K562 (cell line): ENCODE data around the gene NFKBIA. TPM values are rescaled to one million over a fixed set of nuclear protein-coding genes. Genes with fewer than 3 reads are reported as not detected.

Experiments used
- CBX3 ChIP-seq, 2 experiments: IDR thresholded peaks; 1 replicate in 1 of 2; 2 replicates in 1 of 2; pipeline ENCODE4 v1.6.1; 2012; ENCODE audit warnings: inconsistent platforms in 2 of 2, low read length in 2 of 2, borderline replicate concordance in 1 of 2, control low read depth in 1 of 2
- E2F3 ChIP-seq: fragments of 250-450 bp; sonication (Bioruptor Pico); IDR thresholded peaks from 2 replicates; pipeline ENCODE4 v1.4.0; 2020; ENCODE audit warnings: mild to moderate bottlenecking
- ERF ChIP-seq: fragments of 450-650 bp; formaldehyde crosslinking; IDR thresholded peaks from 2 replicates; pipeline ENCODE4 v1.4.0; 2020; ENCODE audit warnings: mild to moderate bottlenecking, mixed read lengths
- ESRRA ChIP-seq: fragments of 450-650 bp; IDR thresholded peaks from 2 replicates; pipeline ENCODE4 v1.6.1; 2014; ENCODE audit warnings: low read depth, mild to moderate bottlenecking, moderate library complexity, borderline replicate concordance
- GTF2E2 ChIP-seq: fragments of 200-800 bp; sonication (Bioruptor generic); IDR thresholded peaks from 2 replicates; pipeline ENCODE4 v1.6.1; 2016; ENCODE audit warnings: missing genetic modification characterization, missing compliant biosample characterization
- HNRNPK ChIP-seq: fragments of 200-400 bp; formaldehyde crosslinking; IDR thresholded peaks from one replicate; pipeline ENCODE4 v1.6.1; 2018; ENCODE audit warnings: mild to moderate bottlenecking, low read depth, low read length; ENCODE audit not compliant: poor library complexity, severe bottlenecking
- KDM5B ChIP-seq: fragments of 200-600 bp; sonication (generic); IDR thresholded peaks from 2 replicates; pipeline ENCODE4 v1.6.1; 2012; ENCODE audit warnings: low read depth, mild to moderate bottlenecking, moderate library complexity, low read length, control low read depth, inconsistent platforms; ENCODE audit not compliant: insufficient replicate concordance
- KHSRP ChIP-seq: fragments of 450-650 bp; IDR thresholded peaks from 2 replicates; pipeline ENCODE4 v1.6.1; 2017
- LARP7 ChIP-seq: fragments of 450-650 bp; IDR thresholded peaks from 2 replicates; pipeline ENCODE4 v1.6.1; 2016
- NFXL1 ChIP-seq: fragments of 450-650 bp; formaldehyde crosslinking; IDR thresholded peaks from 2 replicates; pipeline ENCODE4 v1.4.0; 2021; ENCODE audit warnings: mild to moderate bottlenecking
- NR4A1 ChIP-seq, 2 experiments: fragments of 250-450 bp in 1 of 2; fragments of 450-650 bp in 1 of 2; sonication (Bioruptor Pico) in 1 of 2; IDR thresholded peaks; 2 replicates each; pipeline versions ENCODE4 v1.4.0 to v1.6.1; 2016 to 2020; ENCODE audit warnings: mild to moderate bottlenecking in 2 of 2, missing compliant biosample characterization in 1 of 2, missing genetic modification characterization in 1 of 2, moderate library complexity in 1 of 2
- SIX5 ChIP-seq, 2 experiments: IDR thresholded peaks; 2 replicates each; pipeline ENCODE4 v1.6.1; 2011; ENCODE audit warnings: low read length in 2 of 2, borderline replicate concordance in 1 of 2, low read depth in 1 of 2, mild to moderate bottlenecking in 1 of 2, moderate library complexity in 1 of 2; ENCODE audit not compliant: insufficient read depth in 1 of 2
- SMARCA4 ChIP-seq: fragments of 450-650 bp; IDR thresholded peaks from 2 replicates; pipeline ENCODE4 v1.6.1; 2016
- TCFL5 ChIP-seq: fragments of 250-450 bp; sonication (Bioruptor Pico); conservative IDR thresholded peaks from 2 replicates; pipeline ENCODE4 v1.6.1; 2021; ENCODE audit warnings: mild to moderate bottlenecking, moderate library complexity, matching md5 sums
- TGIF2 ChIP-seq: sonication (generic); formaldehyde crosslinking; IDR thresholded peaks from 2 replicates; pipeline ENCODE4 v1.8.1; 2022; ENCODE audit warnings: mild to moderate bottlenecking, missing genetic modification reagents, moderate library complexity
- ZNF143 ChIP-seq: sonication (generic); formaldehyde crosslinking; IDR thresholded peaks from 2 replicates; pipeline ENCODE4 v1.9.0; 2022; ENCODE audit warnings: mild to moderate bottlenecking, missing genetic modification reagents
- ZNF584 ChIP-seq: fragments of 200-800 bp; sonication (Bioruptor generic); IDR thresholded peaks from 2 replicates; pipeline ENCODE4 v1.6.1; 2016; ENCODE audit warnings: low read depth, mild to moderate bottlenecking, missing genetic modification characterization, missing compliant biosample characterization
- ZNF75A ChIP-seq: fragments of 450-650 bp; formaldehyde crosslinking; IDR thresholded peaks from 2 replicates; pipeline ENCODE4 v1.4.0; 2020; ENCODE audit warnings: mild to moderate bottlenecking
- polyA plus RNA-seq, 8 experiments: library from polyadenylated mRNA; depleted of rRNA in 4 of 8; stranded (reverse) in 5 of 8; unstranded in 3 of 8; fragments of >200 nt; fragmentation: Nextera tagmentation in 2 of 8; fragmentation: Illumina TruSeq in 1 of 8; extraction: Ambion mirVana in 2 of 8; extraction: Trizol in 1 of 8; gene quantifications; 2 replicates each; pipeline versions ENCODE4 v1.2.1 to v1.2.3, GENCODE V29; 2011 to 2014; ENCODE audit warnings: inconsistent platforms in 1 of 8, missing spikeins in 1 of 8
- total RNA-seq, 7 experiments: library from RNA; depleted of rRNA in 6 of 7; stranded (reverse); fragments of >200 nt in 6 of 7; fragmentation: Illumina TruSeq in 2 of 7; extraction: Trizol in 2 of 7; gene quantifications; 2 replicates each; pipeline versions ENCODE4 v1.2.1 to v1.2.3, GENCODE V29; 2011 to 2021; ENCODE audit warnings: low replicate concordance in 1 of 7
- TF ChIP-seq, protein P1 (sequence below): fragments of 450-650 bp; IDR thresholded peaks from 2 replicates; pipeline ENCODE4 v1.6.1; 2017; ENCODE audit warnings: antibody characterized with exemption, mild to moderate bottlenecking
- TF ChIP-seq, protein P2 (sequence below): fragments of 450-650 bp; conservative IDR thresholded peaks from 2 replicates; pipeline ENCODE4 v1.6.1; 2016; ENCODE audit warnings: missing genetic modification characterization, low read depth, mild to moderate bottlenecking, control low read depth, missing compliant biosample characterization
- TF ChIP-seq, protein P3 (sequence below): fragments of 450-650 bp; IDR thresholded peaks from 2 replicates; pipeline ENCODE4 v1.6.1; 2016; ENCODE audit warnings: missing biosample characterization, missing genetic modification characterization
- TF ChIP-seq, protein P4 (sequence below), 2 experiments: fragments of 450-650 bp in 1 of 2; sonication (generic) in 1 of 2; formaldehyde crosslinking in 1 of 2; IDR thresholded peaks in 1 of 2; conservative IDR thresholded peaks in 1 of 2; 2 replicates each; pipeline versions ENCODE4 v1.6.1 to v1.8.1; 2016 to 2023; ENCODE audit warnings: mild to moderate bottlenecking in 2 of 2, moderate library complexity in 2 of 2, inconsistent platforms in 1 of 2, missing genetic modification reagents in 1 of 2

Gene NFKBIA
- total and polyA plus RNA-seq, 9 of the 15 experiments (the other 6 are each of a cell fraction or from before 2014, with no cell fraction given), result 6.9 to 31.8 (median 18.2) TPM

DNA sequence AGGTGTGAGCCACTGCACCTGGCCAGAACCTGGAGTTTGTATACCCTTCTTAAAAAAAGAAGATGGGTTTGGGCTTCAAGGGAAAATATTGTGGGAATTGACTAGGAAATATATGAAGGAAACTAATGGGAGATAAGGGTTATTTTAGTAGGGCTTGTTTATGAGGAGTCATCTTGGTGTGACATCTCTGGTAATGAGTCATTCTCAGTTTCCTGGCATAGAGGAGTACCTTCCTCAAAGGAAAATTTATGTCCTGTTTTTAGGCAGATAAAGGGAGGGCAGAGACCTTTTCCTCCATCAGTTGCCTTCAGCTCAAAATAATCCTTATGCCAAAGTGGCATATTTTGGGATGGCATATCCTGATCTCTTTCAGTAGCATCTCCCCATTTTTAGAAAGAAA is 30.6 kb upstream of the NFKBIA start (continued):
- TF ChIP-seq, protein P1, sequence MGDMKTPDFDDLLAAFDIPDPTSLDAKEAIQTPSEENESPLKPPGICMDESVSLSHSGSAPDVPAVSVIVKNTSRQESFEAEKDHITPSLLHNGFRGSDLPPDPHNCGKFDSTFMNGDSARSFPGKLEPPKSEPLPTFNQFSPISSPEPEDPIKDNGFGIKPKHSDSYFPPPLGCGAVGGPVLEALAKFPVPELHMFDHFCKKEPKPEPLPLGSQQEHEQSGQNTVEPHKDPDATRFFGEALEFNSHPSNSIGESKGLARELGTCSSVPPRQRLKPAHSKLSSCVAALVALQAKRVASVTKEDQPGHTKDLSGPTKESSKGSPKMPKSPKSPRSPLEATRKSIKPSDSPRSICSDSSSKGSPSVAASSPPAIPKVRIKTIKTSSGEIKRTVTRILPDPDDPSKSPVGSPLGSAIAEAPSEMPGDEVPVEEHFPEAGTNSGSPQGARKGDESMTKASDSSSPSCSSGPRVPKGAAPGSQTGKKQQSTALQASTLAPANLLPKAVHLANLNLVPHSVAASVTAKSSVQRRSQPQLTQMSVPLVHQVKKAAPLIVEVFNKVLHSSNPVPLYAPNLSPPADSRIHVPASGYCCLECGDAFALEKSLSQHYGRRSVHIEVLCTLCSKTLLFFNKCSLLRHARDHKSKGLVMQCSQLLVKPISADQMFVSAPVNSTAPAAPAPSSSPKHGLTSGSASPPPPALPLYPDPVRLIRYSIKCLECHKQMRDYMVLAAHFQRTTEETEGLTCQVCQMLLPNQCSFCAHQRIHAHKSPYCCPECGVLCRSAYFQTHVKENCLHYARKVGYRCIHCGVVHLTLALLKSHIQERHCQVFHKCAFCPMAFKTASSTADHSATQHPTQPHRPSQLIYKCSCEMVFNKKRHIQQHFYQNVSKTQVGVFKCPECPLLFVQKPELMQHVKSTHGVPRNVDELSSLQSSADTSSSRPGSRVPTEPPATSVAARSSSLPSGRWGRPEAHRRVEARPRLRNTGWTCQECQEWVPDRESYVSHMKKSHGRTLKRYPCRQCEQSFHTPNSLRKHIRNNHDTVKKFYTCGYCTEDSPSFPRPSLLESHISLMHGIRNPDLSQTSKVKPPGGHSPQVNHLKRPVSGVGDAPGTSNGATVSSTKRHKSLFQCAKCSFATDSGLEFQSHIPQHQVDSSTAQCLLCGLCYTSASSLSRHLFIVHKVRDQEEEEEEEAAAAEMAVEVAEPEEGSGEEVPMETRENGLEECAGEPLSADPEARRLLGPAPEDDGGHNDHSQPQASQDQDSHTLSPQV, result no peak
- TF ChIP-seq ERF (CRISPR knock-in tag) (no peak), CBX3 (IDR thresholded peaks at IDR 0.05; ENCODE audit: borderline replicate concordance in 1 of 2, low read length in 2 of 2) (no peak), ZNF584 (no peak), KDM5B (no peak), ESRRA (no peak), GTF2E2 (tag) (no peak), ZNF75A (CRISPR knock-in tag) (no peak), LARP7 (no peak), E2F3 (CRISPR knock-in tag) (no peak), SMARCA4 (peak; percentile 83), ZNF143 (CRISPR knock-in tag) (no peak), NR4A1 (CRISPR knock-in tag; IDR thresholded peaks at IDR 0.05) (no peak), NR4A1 (tag; IDR thresholded peaks at IDR 0.05) (no peak), HNRNPK (no peak), TCFL5 (CRISPR knock-in tag) (no peak), TGIF2 (CRISPR knock-in tag) (no peak), SIX5 (IDR thresholded peaks at IDR 0.05; ENCODE audit: borderline replicate concordance in 1 of 2, insufficient read depth in 1 of 2, low read depth in 1 of 2, low read length in 2 of 2) (no peak), KHSRP (no peak), NFXL1 (CRISPR knock-in tag) (no peak)
- TF ChIP-seq, protein P2, sequence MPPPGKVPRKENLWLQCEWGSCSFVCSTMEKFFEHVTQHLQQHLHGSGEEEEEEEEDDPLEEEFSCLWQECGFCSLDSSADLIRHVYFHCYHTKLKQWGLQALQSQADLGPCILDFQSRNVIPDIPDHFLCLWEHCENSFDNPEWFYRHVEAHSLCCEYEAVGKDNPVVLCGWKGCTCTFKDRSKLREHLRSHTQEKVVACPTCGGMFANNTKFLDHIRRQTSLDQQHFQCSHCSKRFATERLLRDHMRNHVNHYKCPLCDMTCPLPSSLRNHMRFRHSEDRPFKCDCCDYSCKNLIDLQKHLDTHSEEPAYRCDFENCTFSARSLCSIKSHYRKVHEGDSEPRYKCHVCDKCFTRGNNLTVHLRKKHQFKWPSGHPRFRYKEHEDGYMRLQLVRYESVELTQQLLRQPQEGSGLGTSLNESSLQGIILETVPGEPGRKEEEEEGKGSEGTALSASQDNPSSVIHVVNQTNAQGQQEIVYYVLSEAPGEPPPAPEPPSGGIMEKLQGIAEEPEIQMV (tag), result no peak
- TF ChIP-seq, protein P3, sequence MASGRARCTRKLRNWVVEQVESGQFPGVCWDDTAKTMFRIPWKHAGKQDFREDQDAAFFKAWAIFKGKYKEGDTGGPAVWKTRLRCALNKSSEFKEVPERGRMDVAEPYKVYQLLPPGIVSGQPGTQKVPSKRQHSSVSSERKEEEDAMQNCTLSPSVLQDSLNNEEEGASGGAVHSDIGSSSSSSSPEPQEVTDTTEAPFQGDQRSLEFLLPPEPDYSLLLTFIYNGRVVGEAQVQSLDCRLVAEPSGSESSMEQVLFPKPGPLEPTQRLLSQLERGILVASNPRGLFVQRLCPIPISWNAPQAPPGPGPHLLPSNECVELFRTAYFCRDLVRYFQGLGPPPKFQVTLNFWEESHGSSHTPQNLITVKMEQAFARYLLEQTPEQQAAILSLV, result no peak
- TF ChIP-seq, protein P4, sequence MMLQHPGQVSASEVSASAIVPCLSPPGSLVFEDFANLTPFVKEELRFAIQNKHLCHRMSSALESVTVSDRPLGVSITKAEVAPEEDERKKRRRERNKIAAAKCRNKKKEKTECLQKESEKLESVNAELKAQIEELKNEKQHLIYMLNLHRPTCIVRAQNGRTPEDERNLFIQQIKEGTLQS (IDR thresholded peaks at IDR 0.05), result peak; percentile 89
- TF ChIP-seq, protein P4 (CRISPR knock-in tag; conservative IDR thresholded peaks at IDR 0.05), result no peak
